Epithelial cell of umbilical artery (primary cell): ENCODE results near the gene STK32C. TPM values are rescaled to one million over a fixed set of nuclear protein-coding genes. Genes with fewer than 3 reads are reported as not detected.

Source experiments
- total RNA-seq: library from RNA; depleted of rRNA; stranded (reverse); fragments of >200 nt; gene quantifications from 2 replicates; pipeline ENCODE4 v1.2.3, GENCODE V29; 2014

The STK32C gene
- 6.4 and 12.7 TPM in 2 replicates for total RNA-seq

DNA sequence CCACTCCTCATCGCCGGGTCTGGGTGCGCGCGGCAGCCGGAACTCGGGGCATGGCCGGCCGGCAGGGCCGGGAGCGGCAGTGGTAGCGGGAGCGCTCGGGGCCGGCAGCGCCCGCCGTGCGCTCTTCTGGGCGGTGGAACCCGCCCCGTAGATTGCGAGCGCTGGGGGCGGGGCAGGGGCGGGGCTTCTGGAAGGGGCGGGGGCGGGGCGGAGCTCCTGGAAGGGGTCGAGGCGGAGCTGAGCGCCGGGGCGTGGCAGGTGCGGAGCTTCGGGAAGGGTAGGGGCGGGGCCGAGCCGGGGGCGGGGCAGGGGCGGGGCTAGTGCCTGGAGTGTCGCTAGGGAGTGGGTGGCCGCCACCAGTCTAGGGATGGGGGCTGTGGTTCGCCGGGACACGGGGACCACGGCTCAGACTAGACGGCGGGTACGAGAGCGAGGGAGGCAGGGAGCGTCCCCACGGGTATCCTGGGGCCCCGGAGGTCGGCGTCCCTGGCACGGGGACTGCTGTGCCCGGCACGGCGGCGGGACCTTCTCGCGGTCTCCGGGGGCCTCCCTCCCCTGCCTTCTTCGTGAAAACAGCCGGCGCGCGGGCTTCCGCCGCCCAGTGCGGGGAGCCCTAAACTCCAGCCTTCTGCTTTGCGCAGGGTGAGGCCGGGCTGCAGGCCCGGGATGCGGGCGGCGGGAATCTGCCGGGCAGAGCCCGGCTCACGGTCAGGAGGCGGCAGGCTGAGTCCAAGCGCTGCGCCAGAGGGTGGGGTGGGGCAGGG lies at the start of gene STK32C:
TSS of gene STK32C (minus strand) at position 128 of the 764 bp plus-strand sequence. CDS start at position 11, 117 bp downstream.

DNA sequence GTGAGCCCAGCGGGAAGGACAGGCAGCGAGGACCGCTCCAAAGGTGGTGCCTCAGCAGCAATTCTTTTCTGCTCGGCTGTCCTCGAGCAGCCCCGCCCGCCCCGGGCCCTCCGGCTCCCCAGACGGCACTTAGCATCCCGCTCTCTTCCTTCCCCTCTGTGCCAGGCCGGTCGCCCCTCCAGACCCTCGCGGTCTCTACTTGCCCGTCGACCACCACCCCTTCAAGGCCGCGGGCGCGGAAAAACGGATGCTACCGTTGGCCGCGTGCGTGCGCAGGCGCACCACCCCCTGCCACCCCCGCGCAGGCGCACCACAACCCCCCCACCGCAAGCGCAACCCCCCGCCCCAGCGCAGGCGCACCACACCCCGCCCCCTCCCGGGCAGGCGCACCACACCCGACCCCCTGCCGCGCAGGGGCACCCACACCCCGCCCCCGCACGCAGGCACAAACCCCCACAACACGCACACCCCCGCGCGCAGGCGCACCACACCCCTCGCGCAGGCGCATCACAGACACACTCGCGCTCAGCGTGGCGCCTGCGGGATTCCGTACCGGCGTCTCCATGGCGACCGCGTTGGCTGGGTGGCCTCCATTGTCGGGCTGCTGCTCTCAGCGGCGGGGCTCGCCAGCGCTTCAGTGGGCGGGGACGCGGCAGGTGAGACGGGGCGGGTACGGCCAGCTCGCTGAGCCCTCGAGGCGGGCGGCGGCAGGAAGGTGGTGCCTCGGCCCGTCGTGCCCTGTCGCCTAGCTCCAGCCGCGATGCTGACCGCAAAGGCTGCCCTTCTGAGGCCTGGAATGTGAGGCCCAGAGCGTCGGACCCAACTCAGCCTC lies 24.1 kb upstream of the STK32C start, which contains the start of gene LRRC27:
TSS of gene LRRC27 (plus strand) at position 593 of the 832 bp plus-strand sequence. CDS start 1,332 bp downstream, outside the sequence.

DNA sequence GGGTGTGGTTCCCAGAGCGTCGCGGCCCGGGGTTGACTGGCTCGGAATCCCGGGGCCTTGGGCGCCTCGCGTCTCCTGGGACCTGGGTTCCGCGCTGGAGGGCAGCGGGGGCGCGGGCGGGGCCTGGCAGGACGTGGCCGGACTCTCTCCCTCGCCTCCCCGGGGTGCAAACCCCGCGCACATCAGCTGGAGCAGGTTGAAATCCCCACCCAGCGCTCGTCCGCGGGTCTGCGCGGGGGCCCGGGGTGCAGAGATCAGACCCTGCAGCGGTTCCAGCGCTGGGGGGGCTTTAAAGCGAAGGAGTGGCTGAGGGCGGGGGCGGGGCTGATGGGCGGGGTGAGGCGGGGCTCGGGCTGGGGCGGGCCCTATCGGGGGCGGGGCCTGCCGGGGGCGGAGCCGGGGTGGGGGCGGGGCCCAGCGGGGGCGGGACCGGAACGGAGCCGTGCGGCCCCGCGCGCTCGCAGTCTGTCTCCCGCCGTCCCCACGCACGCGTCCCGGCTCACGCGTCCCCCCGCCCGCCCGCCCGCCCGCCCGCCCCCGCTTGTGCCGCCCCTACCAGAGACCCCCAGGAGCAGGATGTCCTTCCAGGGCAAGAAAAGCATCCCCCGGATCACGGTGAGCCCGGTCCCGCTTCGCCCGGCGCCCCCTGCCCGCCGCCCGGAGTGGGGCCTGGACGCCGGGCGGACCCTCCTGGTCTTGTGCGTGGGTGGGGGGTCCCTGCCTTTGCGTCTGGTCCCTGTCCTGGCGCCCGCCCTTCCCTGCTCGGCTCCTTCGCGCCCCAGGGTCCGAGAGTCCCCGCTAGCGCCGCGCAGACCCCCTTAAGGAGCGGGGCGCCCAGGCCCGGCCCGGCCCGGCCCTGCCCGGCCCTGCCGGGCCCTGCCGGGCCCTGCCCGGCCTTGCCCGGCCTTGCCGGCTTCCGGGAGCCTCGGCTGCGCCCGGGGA lies 121.0 kb downstream of the STK32C start, which contains the start of gene DPYSL4:
TSS of gene DPYSL4 (plus strand) at position 461 of the 942 bp plus-strand sequence. CDS start at position 577, 116 bp downstream.

Other genes with a start within 250 kb of the STK32C start
- under 0.01 TPM in 1 of 2 replicates, not detected in the other for gene JAKMIP3, start 242.0 kb downstream of the STK32C start, total RNA-seq
- gene DPYSL4, start 121.0 kb downstream of the STK32C start, total RNA-seq, result 2.3 and 9.4 TPM in 2 replicates
- 4.9 and 7.4 TPM in 2 replicates for gene LRRC27, start 24.2 kb upstream of the STK32C start, total RNA-seq
- gene PWWP2B, start 89.2 kb upstream of the STK32C start, total RNA-seq, result 9.7 and 14.9 TPM in 2 replicates
- gene INPP5A, start 229.8 kb upstream of the STK32C start, total RNA-seq, result 26.4 and 29.6 TPM in 2 replicates